ENCODE measurements around the gene SSX4.
"Not testable (repeated sequence)": the region's sequence is repeated elsewhere in the genome, so short reads cannot be mapped to it uniquely, and the experiment has no call there.

The SSX4 gene, protein sequence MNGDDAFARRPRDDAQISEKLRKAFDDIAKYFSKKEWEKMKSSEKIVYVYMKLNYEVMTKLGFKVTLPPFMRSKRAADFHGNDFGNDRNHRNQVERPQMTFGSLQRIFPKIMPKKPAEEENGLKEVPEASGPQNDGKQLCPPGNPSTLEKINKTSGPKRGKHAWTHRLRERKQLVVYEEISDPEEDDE

DNA sequence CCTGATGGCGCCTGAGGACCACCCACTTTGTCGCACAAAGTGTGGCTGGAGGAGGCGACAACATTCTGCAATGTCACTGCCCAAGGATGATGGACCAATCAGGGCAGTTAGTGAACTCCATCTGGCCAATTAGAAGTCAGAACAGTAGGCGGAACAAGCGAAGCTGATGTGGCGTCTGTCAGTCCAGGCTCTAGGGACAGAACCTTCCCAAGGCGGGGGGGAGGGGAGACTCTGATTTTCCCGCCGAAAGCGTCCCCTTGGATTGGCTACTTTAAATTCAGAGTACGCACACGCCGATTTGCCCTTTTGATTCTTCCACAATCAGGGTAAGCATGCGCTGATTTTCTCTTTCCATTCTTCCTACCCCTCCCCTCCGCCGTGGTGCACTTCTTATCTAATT lies at the start of gene SSX4:
Gene SSX4, plus strand, starts transcription at position 301 of the 400 bp plus-strand sequence. CDS start 515 bp downstream, outside the sequence.
- intact Hi-C loops (cut with DNase I); DNase-seq: not testable (repeated sequence)

DNA sequence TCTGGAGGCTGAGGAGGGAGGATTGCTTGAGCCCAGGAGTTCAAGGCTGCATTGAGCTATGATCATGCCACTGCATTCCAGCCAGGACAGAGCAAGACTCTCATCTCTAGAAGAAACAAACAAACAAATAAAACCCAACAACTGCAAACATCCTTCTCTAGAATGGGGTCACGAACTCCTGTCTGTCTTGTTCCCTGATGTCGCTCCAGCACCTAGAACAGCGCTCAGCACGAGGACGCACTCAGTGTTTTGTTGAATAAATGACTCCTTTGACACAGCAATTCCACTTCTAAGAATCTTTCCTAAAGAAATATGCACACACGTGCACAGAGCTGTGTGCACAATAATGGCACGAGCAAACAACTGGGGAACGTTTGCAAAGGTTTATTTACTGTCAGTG lies 37.3 kb upstream of the SSX4 start:
- DNase-seq; intact Hi-C loops (cut with DNase I): not testable (repeated sequence)

DNA sequence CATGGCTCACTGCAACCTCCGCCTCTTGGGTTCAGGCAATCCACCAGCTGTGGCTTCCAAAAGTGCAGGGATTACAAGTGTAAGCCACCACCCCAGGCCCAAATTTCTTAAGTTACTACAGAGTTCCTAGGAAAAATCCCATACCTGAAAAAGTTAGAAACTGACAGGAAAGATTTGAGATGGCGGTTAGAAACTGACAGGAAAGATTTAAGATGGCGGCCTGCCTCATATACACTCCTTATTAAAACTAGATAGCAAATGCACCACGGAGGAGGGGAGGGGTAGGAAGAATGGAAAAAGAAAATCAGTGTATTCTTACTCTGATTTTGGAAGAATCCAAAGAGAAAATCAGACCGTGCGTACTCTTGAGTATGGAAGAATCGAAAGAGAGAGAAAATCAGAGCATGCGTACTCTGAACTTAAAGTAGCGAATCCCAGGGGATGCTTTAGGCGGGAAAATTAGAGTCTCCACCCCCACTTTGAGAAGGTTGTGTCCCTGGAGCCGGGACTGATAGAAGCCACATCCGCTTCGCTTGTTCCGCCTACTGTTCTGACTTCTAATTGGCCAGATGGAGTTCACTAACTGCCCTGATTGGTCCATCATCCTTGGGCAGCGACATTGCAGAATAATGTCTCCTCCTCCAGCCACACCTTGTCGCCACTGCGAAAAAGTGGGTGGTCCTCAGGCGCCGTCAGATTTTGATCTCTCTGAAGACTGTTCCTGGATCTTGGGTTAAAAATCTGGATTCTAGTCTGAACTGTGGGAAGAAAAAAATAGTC lies 26.8 kb upstream of the SSX4 start, which contains the start of gene SSX3:
Gene SSX3, minus strand, starts transcription at position 389 of the 780 bp plus-strand sequence. CDS start 1,454 bp downstream, outside the sequence.
- DNase-seq; intact Hi-C loops (cut with DNase I): not testable (repeated sequence)

DNA sequence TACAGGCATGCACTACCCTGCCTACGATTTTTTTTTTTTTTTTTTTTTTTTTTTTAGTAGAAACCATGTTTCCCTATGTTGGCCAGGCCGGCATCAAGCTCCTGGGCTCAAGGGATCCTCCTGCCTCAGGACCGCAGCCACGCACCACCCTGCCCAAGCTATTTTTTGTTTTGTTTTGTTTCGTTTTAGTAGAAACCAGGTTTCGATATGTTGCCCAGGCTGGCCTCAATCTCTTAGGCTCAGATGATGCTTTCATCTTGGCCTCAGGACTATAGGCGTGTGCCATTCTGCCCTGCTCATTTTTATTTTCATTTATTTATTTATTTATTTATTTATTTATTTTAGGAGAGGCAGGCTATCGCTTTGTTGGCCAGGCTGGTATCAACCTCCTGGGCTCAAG lies 25.7 kb upstream of the SSX4 start:
- DNase-seq, result no peak
- intact Hi-C loops (cut with DNase I), result no loop called here

GRCh38 chrX:48359281-48359680 lies 24.1 kb upstream of the SSX4 start:
- DNase-seq; intact Hi-C loops (cut with DNase I): not testable (repeated sequence)

DNA sequence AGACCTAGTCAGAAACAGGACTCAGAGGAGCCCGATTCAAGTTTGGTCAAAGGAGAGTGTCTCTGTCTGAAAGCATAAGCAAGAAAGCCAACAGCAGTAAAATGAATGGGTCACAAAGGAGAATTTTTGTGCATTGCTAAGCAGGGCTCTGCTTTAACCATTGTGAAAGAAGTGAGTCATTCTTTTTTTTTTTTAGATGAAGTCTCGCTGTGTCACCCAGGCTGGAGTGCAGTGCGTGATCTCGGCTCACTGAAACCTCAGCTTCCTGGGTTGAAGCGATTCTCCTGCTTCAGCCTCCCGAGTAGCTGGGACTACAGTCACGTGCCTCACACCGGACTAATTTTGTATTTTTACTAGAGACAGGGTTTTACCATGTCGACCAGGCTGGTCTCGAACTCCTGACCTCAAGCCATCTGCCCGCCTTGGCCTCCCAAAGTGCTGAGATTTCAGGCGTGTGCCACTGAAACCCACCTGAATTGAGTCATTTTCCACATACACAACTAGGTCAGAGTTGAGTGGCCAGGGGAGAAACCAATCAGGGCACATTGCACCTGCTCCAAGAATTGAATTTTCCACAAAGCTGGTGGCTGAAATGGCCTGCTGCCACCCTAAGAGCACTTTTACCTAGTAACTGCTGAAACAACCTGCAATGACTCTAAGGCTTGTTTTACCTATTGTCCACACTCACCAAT lies 15.5 kb upstream of the SSX4 start:
- intact Hi-C loops (cut with DNase I); DNase-seq: not testable (repeated sequence)

GRCh38 chrX:48370408-48370807 lies 12.9 kb upstream of the SSX4 start:
- intact Hi-C loops (cut with DNase I); DNase-seq: not testable (repeated sequence)

DNA sequence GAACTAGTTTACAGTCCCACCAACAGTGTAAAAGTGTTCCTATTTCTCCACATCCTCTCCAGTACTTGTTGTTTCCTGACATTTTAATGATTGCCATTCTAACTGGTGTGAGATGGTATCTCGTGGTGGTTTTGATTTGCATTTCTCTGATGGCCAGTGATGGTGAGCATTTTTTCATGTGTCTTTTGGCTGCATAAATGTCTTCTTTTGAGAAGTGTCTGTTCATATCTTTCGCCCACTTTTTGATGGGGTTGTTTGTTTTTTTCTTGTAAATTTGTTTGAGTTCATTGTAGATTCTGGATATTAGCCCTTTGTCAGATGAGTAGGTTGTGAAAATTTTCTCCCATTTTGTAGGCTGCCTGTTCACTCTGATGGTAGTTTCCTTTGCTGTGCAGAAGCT lies 13.6 kb downstream of the SSX4 start:
- DNase-seq; intact Hi-C loops (cut with DNase I): not testable (repeated sequence)

DNA sequence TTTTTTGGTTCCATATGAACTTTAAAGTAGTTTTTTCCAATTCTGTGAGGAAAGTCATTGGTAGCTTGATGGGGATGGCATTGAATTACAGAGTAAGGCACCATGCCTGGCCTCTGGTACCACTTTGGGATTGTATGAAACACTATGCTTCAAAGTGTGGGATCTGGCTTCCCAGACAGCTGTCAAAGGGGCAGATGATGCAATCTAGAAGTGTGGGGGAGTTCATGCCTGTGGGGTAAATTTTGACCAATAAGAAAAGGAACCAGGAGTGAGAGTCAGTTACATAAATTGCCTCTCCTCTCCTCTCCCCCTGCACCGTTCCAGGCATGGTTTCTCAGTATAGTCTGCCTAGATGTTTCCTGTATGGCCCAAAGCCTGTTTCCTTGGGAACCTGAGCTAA lies 14.5 kb downstream of the SSX4 start:
- intact Hi-C loops (cut with DNase I), result not testable (repeated sequence)
- DNase-seq, result peak in 1 of 10 donors; percentile 5

GRCh38 chrX:48411860-48412259 lies 28.5 kb downstream of the SSX4 start, which contains the start of gene SSX4B:
SSX4B (minus strand) TSS chrX:48411960; CDS start chrX:48411372, 588 bp downstream.
- DNase-seq; intact Hi-C loops (cut with DNase I): not testable (repeated sequence)

GRCh38 chrX:48427027-48427716 lies 43.8 kb downstream of the SSX4 start:
- intact Hi-C loops (cut with DNase I); DNase-seq: not testable (repeated sequence)

- intact Hi-C loops (cut with DNase I); DNase-seq: not testable (repeated sequence)
Measured at GRCh38 chrX:48429606-48430005, 46.3 kb downstream of the SSX4 start.

DNA sequence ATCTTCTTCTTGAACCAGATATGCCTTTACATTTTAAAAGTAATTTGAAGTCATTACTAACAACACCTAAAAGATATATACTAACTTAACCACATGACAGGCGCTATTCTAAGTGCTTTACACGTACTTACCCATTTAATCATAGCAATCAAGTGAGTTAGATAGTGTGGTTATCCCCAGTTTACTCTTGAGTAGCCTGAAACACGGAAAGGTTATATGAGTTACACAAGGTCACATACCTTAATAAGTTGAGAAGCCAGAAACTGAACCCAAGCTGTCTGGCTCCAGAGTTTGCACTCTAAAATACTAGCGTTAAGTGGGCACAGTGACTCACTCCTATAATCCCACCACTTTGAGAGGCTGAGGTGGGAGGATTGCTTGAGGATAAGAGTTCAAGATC lies 46.8 kb downstream of the SSX4 start:
- intact Hi-C loops (cut with DNase I); DNase-seq: not testable (repeated sequence)

DNA sequence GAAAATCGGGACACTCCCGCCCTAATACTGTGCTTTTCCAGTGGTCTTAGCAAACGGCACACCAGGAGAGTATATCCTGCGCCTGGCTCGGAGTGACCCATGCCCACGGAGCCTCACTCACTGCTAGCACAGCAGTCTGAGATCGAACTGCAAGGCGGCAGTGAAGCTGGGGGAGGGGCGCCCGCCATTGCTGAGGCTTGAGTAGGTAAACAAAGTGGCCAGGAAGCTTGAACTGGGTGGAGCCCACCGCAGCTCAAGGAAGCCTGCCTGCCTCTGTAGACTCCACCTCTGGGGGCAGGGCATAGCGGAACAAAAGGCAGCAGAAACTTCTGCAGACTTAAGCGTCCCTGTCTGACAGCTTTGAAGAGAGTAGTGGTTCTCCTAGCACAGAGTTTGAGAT lies 50.4 kb downstream of the SSX4 start:
- DNase-seq; intact Hi-C loops (cut with DNase I): not testable (repeated sequence)
